HCT116 (cell line): ENCODE data around the gene AIMP1. TPM values are rescaled to one million over a fixed set of nuclear protein-coding genes. Genes with fewer than 3 reads are reported as not detected.

ENCODE experiments used
- ATAC-seq: fragments of 200-7000 bp; cut with Tn5 transposase; 2 replicates; pipeline ENCODE4 v1.9.1; 2020; ENCODE audit warnings: mild to moderate bottlenecking, moderate library complexity
- BruUV-seq: library from RNA; stranded (reverse); fragments of 400-500 nt; replicated peaks from 2 replicates; lab custom pipeline; 2021; lab: Mats Ljungman, UMichigan
- CTCF ChIA-PET: fragments of 300-600 bp; sonication (Branson Sonifier 250); formaldehyde crosslinking; loops from one replicate; lab custom pipeline; 2021; ENCODE audit warnings: antibody characterized with exemption; lab: Charles Lee
- POLR2A ChIA-PET: fragments of 300-600, 350-600 bp; sonication (Branson Sonifier 250); formaldehyde crosslinking; loops from one replicate; lab custom pipeline; 2021; ENCODE audit warnings: antibody characterized with exemption; lab: Charles Lee
- RAD21 ChIA-PET, 2 experiments: fragments of 300-600 bp; sonication (Branson Sonifier 250); formaldehyde crosslinking; loops; one replicate each; lab custom pipeline; 2023; ENCODE audit warnings: low total read pairs in 2 of 2; ENCODE audit not compliant: uncharacterized antibody in 2 of 2, unreplicated experiment in 2 of 2, low non-redundant PET in 1 of 2; lab: Charles Lee
- DNase-seq: peaks from one replicate; pipeline ENCODE4 v3.0.0-alpha.2; 2010; ENCODE audit warnings: low read depth, low spot score
- H2AFZ ChIP-seq: fragments of 200-600 bp; shearing (Covaris generic), sonication (generic); 2 replicates; pipeline ENCODE4 v1.6.1; 2017; ENCODE audit warnings: low read depth, mixed run types, mixed read lengths, antibody characterized with exemption, low read length; ENCODE audit not compliant: poor library complexity, severe bottlenecking
- H3K27ac ChIP-seq: 2 replicates; pipeline ENCODE4 v1.5.1; 2012; ENCODE audit warnings: low read depth, low read length
- H3K27me3 ChIP-seq: fragments of 200-600 bp; sonication (generic); 2 replicates; pipeline ENCODE4 v1.6.1; 2016; ENCODE audit warnings: mixed run types, low read length, mixed read lengths; ENCODE audit not compliant: insufficient read depth
- H3K36me3 ChIP-seq, 2 experiments: fragments of 200-500 bp in 1 of 2; fragments of 200-600 bp in 1 of 2; sonication (Bioruptor generic) in 1 of 2; sonication (generic) in 1 of 2; 2 replicates each; pipeline versions ENCODE4 v1.5.1 to v1.6.1; 2014 to 2016; ENCODE audit warnings: low read length in 2 of 2, inconsistent platforms in 1 of 2, mixed read lengths in 1 of 2, mixed run types in 1 of 2; ENCODE audit not compliant: insufficient read depth in 2 of 2, control insufficient read depth in 1 of 2
- H3K4me1 ChIP-seq, 2 experiments: fragments of 200-600 bp in 1 of 2; sonication (generic) in 1 of 2; 2 replicates each; pipeline versions ENCODE4 v1.5.1 to v1.6.1; 2012 to 2017; ENCODE audit warnings: low read length in 2 of 2, inconsistent platforms in 1 of 2, mild to moderate bottlenecking in 1 of 2, mixed read lengths in 1 of 2, mixed run types in 1 of 2, moderate library complexity in 1 of 2; ENCODE audit not compliant: insufficient read depth in 2 of 2, control insufficient read depth in 1 of 2
- H3K4me2 ChIP-seq: fragments of 200-600 bp; sonication (generic); 2 replicates; pipeline ENCODE4 v1.6.1; 2017; ENCODE audit warnings: mixed run types, low read length, mixed read lengths
- H3K4me3 ChIP-seq, 2 experiments: fragments of 200-600 bp in 1 of 2; sonication (generic) in 1 of 2; replicated peaks in 1 of 2; 2 replicates each; pipeline ENCODE4 v1.5.1; 2011 to 2016; ENCODE audit warnings: low read length in 2 of 2, control low read depth in 1 of 2, low read depth in 1 of 2, mild to moderate bottlenecking in 1 of 2, mixed read lengths in 1 of 2, mixed run types in 1 of 2
- H3K79me2 ChIP-seq: fragments of 200-600 bp; sonication (generic); 2 replicates; pipeline ENCODE4 v1.6.1; 2017; ENCODE audit warnings: mild to moderate bottlenecking, mixed run types, low read length, moderate library complexity, mixed read lengths; ENCODE audit not compliant: insufficient read depth
- H3K9ac ChIP-seq: fragments of 200-600 bp; sonication (generic); 2 replicates; pipeline ENCODE4 v1.6.1; 2016; ENCODE audit warnings: low read length, mixed read lengths
- H3K9me2 ChIP-seq: fragments of 200-600 bp; sonication (generic), shearing (Covaris generic); 2 replicates; pipeline ENCODE4 v1.6.1; 2017; ENCODE audit warnings: mixed run types, mild to moderate bottlenecking, moderate library complexity; ENCODE audit not compliant: insufficient read depth
- H3K9me3 ChIP-seq, 2 experiments: fragments of 200-500 bp in 1 of 2; fragments of 200-600 bp in 1 of 2; sonication (Bioruptor generic) in 1 of 2; sonication (generic) in 1 of 2; 2 replicates each; pipeline ENCODE4 v1.6.1; 2014 to 2017; ENCODE audit warnings: low read length in 2 of 2, mixed read lengths in 2 of 2, inconsistent platforms in 1 of 2, low read depth in 1 of 2, mild to moderate bottlenecking in 1 of 2, mixed run types in 1 of 2, moderate library complexity in 1 of 2; ENCODE audit not compliant: control insufficient read depth in 1 of 2, insufficient read depth in 1 of 2
- H4K20me1 ChIP-seq: fragments of 200-600 bp; sonication (generic), shearing (Covaris generic); 2 replicates; pipeline ENCODE4 v1.6.1; 2017; ENCODE audit warnings: mixed run types, mild to moderate bottlenecking, moderate library complexity; ENCODE audit not compliant: insufficient read depth
- CBX3 ChIP-seq: IDR thresholded peaks from 2 replicates; pipeline ENCODE4 v1.6.1; 2012; ENCODE audit warnings: low read depth
- CEBPB ChIP-seq: IDR thresholded peaks from 2 replicates; pipeline ENCODE4 v1.6.1; 2012; ENCODE audit warnings: low read depth
- EGR1 ChIP-seq: IDR thresholded peaks from 2 replicates; pipeline ENCODE4 v1.6.1; 2012; ENCODE audit warnings: low read depth
- ELF1 ChIP-seq: IDR thresholded peaks from 2 replicates; pipeline ENCODE4 v1.6.1; 2012; ENCODE audit warnings: low read depth, borderline replicate concordance
- EZH2 ChIP-seq: fragments of 200-600 bp; sonication (generic); IDR thresholded peaks from 2 replicates; pipeline ENCODE4 v1.6.1; 2017; ENCODE audit warnings: antibody characterized with exemption, mixed run types
- EZH2phosphoT487 ChIP-seq: fragments of 200-600 bp; IDR thresholded peaks from 2 replicates; pipeline ENCODE4 v1.6.1; 2018; ENCODE audit warnings: antibody characterized with exemption, borderline replicate concordance
- FOSL1 ChIP-seq: IDR thresholded peaks from 2 replicates; pipeline ENCODE4 v1.6.1; 2012; ENCODE audit warnings: low read depth
- JUND ChIP-seq: IDR thresholded peaks from 2 replicates; pipeline ENCODE4 v1.6.1; 2012
- POLR2A ChIP-seq: IDR thresholded peaks from 2 replicates; pipeline ENCODE4 v1.7.0; 2011; ENCODE audit warnings: borderline replicate concordance; ENCODE audit not compliant: insufficient read depth, insufficient read length; ENCODE audit errors: extremely low read depth
- POLR2AphosphoS5 ChIP-seq: IDR thresholded peaks from 2 replicates; pipeline ENCODE4 v1.6.1; 2011; ENCODE audit warnings: mild to moderate bottlenecking, low read depth, low read length, moderate library complexity
- RAD21 ChIP-seq: IDR thresholded peaks from 2 replicates; pipeline ENCODE4 v1.6.1; 2012; ENCODE audit warnings: low read depth, mild to moderate bottlenecking
- REST ChIP-seq: IDR thresholded peaks from 2 replicates; pipeline ENCODE4 v1.6.1; 2012; ENCODE audit warnings: low read depth
- SIN3A ChIP-seq: IDR thresholded peaks from 2 replicates; pipeline ENCODE4 v1.6.1; 2012; ENCODE audit warnings: low read depth
- SRF ChIP-seq: IDR thresholded peaks from 2 replicates; pipeline ENCODE4 v1.6.1; 2012; ENCODE audit warnings: low read depth
- TCF7L2 ChIP-seq: IDR thresholded peaks from 2 replicates; pipeline ENCODE4 v1.7.0; 2011; ENCODE audit warnings: borderline replicate concordance, inconsistent platforms; ENCODE audit not compliant: insufficient read depth, insufficient read length; ENCODE audit errors: extremely low read depth
- YY1 ChIP-seq: IDR thresholded peaks from 2 replicates; pipeline ENCODE4 v1.6.1; 2011; ENCODE audit warnings: low read length, low read depth, moderate library complexity, mild to moderate bottlenecking; ENCODE audit not compliant: insufficient replicate concordance; ENCODE audit errors: extremely low read depth
- ZFX ChIP-seq: fragments of 450-650 bp; IDR thresholded peaks from 2 replicates; pipeline ENCODE4 v1.6.1; 2017
- ZNF274 ChIP-seq: fragments of 200-500 bp; sonication (Bioruptor generic); IDR thresholded peaks from 2 replicates; pipeline ENCODE4 v1.6.1; 2014; ENCODE audit warnings: mild to moderate bottlenecking, low read depth, low read length, inconsistent platforms
- intact Hi-C: fragments of 100-400 bp; cut with micrococcal nuclease; formaldehyde crosslinking; loops from 2 replicates; pipeline ENCODE4 v1.10.0; 2022
- total RNA-seq: library from RNA; stranded (reverse); gene quantifications from one replicate; pipeline ENCODE4 v1.2.1, GENCODE V29; 2021; ENCODE audit not compliant: unreplicated experiment
- TF ChIP-seq, protein P1 (sequence below): IDR thresholded peaks from 2 replicates; pipeline ENCODE4 v1.6.1; 2011; ENCODE audit warnings: mild to moderate bottlenecking, low read length, moderate library complexity; ENCODE audit not compliant: insufficient replicate concordance; ENCODE audit errors: extremely low read depth
- TF ChIP-seq, protein P2 (sequence below), 3 experiments: fragments of 200-600 bp in 1 of 3; sonication (generic) in 1 of 3; IDR thresholded peaks in 2 of 3; conservative IDR thresholded peaks in 1 of 3; 2 replicates each; pipeline ENCODE4 v1.5.1; 2012 to 2017; ENCODE audit warnings: low read depth in 2 of 3, low read length in 2 of 3, antibody characterized with exemption in 1 of 3, borderline replicate concordance in 1 of 3, control low read depth in 1 of 3, mild to moderate bottlenecking in 1 of 3, mixed read lengths in 1 of 3, mixed run types in 1 of 3, moderate library complexity in 1 of 3; ENCODE audit not compliant: insufficient read depth in 1 of 3

AIMP1 gene
- total RNA-seq, 1 experiment from 2014 or later, result 67.4 TPM

GRCh38 chr4:106306561-106306960 lies 9.8 kb upstream of the AIMP1 start:
- no peaks in the 10 kb centered on the region for H3K4me1 ChIP-seq
- POLR2A ChIA-PET, result no interaction called here
- CTCF ChIA-PET, result no interaction called here
- ATAC-seq, result no peak
- intact Hi-C loops, result no loop called here
- H3K4me2 ChIP-seq, result no peak overlapping the region
- H4K20me1 ChIP-seq, result no peaks in the 10 kb centered on the region
- H3K9me3 ChIP-seq, result no peaks in the 10 kb centered on the region
- H3K9me2 ChIP-seq, result no peaks in the 10 kb centered on the region
- H3K4me3 ChIP-seq, result no peak overlapping the region
- no peak for TF ChIP-seq ZNF274
- no peak for TF ChIP-seq ZFX
- no peak for TF ChIP-seq FOSL1
- no peak for TF ChIP-seq YY1
- TF ChIP-seq CEBPB, result no peak
- TF ChIP-seq, protein P1, sequence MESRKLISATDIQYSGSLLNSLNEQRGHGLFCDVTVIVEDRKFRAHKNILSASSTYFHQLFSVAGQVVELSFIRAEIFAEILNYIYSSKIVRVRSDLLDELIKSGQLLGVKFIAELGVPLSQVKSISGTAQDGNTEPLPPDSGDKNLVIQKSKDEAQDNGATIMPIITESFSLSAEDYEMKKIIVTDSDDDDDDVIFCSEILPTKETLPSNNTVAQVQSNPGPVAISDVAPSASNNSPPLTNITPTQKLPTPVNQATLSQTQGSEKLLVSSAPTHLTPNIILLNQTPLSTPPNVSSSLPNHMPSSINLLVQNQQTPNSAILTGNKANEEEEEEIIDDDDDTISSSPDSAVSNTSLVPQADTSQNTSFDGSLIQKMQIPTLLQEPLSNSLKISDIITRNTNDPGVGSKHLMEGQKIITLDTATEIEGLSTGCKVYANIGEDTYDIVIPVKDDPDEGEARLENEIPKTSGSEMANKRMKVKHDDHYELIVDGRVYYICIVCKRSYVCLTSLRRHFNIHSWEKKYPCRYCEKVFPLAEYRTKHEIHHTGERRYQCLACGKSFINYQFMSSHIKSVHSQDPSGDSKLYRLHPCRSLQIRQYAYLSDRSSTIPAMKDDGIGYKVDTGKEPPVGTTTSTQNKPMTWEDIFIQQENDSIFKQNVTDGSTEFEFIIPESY, result no peak
- TF ChIP-seq TCF7L2, result no peak
- TF ChIP-seq RAD21, result no peak
- TF ChIP-seq EZH2phosphoT487, result no peak
- no peak for TF ChIP-seq REST
- no peak for TF ChIP-seq JUND
- TF ChIP-seq SIN3A, result no peak
- no peak for TF ChIP-seq EGR1
- no peak for TF ChIP-seq SRF
- TF ChIP-seq, protein P2, sequence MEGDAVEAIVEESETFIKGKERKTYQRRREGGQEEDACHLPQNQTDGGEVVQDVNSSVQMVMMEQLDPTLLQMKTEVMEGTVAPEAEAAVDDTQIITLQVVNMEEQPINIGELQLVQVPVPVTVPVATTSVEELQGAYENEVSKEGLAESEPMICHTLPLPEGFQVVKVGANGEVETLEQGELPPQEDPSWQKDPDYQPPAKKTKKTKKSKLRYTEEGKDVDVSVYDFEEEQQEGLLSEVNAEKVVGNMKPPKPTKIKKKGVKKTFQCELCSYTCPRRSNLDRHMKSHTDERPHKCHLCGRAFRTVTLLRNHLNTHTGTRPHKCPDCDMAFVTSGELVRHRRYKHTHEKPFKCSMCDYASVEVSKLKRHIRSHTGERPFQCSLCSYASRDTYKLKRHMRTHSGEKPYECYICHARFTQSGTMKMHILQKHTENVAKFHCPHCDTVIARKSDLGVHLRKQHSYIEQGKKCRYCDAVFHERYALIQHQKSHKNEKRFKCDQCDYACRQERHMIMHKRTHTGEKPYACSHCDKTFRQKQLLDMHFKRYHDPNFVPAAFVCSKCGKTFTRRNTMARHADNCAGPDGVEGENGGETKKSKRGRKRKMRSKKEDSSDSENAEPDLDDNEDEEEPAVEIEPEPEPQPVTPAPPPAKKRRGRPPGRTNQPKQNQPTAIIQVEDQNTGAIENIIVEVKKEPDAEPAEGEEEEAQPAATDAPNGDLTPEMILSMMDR (IDR thresholded peaks at IDR 0.05 in 2 of 3, conservative IDR thresholded peaks at IDR 0.05 in 1 of 3; ENCODE audit: borderline replicate concordance in 1 of 3, insufficient read depth in 1 of 3, low read depth in 2 of 3, low read length in 2 of 3), result no peak
- no peak for TF ChIP-seq POLR2AphosphoS5
- TF ChIP-seq POLR2A, result no peak
- no peak for TF ChIP-seq ELF1
- TF ChIP-seq EZH2, result no peak
- TF ChIP-seq CBX3, result no peak
- DNase-seq, result no peak
- no peak overlapping the region for H2AFZ ChIP-seq
- H3K9ac ChIP-seq, result no peak overlapping the region
- H3K79me2 ChIP-seq, result peaks cover 8% of the 10 kb centered on the region
- RAD21 ChIA-PET, result no interaction called here
- no peaks in the 10 kb centered on the region for H3K27me3 ChIP-seq
- H3K36me3 ChIP-seq, result no peaks in the 10 kb centered on the region
- H3K27ac ChIP-seq, result no peak overlapping the region
- no TSS peak for BruUV-seq
